ENCODE results near the gene PAPPA. TPM values are rescaled to one million over a fixed set of nuclear protein-coding genes. Genes with fewer than 3 reads are reported as not detected.

Gene PAPPA
- total and polyA plus RNA-seq, 9 donors, result 0.61 to 5.5 (median 2.6) TPM

GRCh38 chr9:116141864-116142561, 11.6 kb upstream of the PAPPA start:
- no peak overlapping the region for H3K27ac ChIP-seq
- TF ChIP-seq, protein P1, sequence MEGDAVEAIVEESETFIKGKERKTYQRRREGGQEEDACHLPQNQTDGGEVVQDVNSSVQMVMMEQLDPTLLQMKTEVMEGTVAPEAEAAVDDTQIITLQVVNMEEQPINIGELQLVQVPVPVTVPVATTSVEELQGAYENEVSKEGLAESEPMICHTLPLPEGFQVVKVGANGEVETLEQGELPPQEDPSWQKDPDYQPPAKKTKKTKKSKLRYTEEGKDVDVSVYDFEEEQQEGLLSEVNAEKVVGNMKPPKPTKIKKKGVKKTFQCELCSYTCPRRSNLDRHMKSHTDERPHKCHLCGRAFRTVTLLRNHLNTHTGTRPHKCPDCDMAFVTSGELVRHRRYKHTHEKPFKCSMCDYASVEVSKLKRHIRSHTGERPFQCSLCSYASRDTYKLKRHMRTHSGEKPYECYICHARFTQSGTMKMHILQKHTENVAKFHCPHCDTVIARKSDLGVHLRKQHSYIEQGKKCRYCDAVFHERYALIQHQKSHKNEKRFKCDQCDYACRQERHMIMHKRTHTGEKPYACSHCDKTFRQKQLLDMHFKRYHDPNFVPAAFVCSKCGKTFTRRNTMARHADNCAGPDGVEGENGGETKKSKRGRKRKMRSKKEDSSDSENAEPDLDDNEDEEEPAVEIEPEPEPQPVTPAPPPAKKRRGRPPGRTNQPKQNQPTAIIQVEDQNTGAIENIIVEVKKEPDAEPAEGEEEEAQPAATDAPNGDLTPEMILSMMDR (IDR thresholded peaks at IDR 0.05), result no peak
- TF ChIP-seq EP300 (IDR thresholded peaks at IDR 0.05), result no peak
- no peak for TF ChIP-seq POLR2A (IDR thresholded peaks at IDR 0.05)
- DNase-seq, result no peak
- no peak overlapping the region for H3K4me3 ChIP-seq
- H3K9me3 ChIP-seq, result no peaks in the 10 kb centered on the region
- no peaks in the 10 kb centered on the region for H3K36me3 ChIP-seq
- WGBS, 3 donors, result 81 to 89% (median 82%) methylated on average over 6 of the region's 6 CpGs
- no peaks in the 10 kb centered on the region for H3K27me3 ChIP-seq
- intact Hi-C loops (cut with DNase I), result no loop called here
- no peaks in the 10 kb centered on the region for H3K4me1 ChIP-seq (ENCODE audit: insufficient read depth)

GRCh38 chr9:116142706-116143492, 10.7 kb upstream of the PAPPA start:
- DNase-seq, result no peak
- Histone ChIP-seq H3K27me3 (no peaks in the 10 kb centered on the region), H3K9me3 (no peaks in the 10 kb centered on the region), H3K27ac (no peak overlapping the region), H3K4me3 (no peak overlapping the region), H3K36me3 (no peaks in the 10 kb centered on the region), H3K4me1 (ENCODE audit: insufficient read depth) (no peaks in the 10 kb centered on the region)
- intact Hi-C loops (cut with DNase I), result no loop called here
- 79 to 84% (median 81%) methylated on average over 5 of the region's 5 CpGs for WGBS, 3 donors
- no peak for TF ChIP-seq EP300 (IDR thresholded peaks at IDR 0.05)
- no peak for TF ChIP-seq POLR2A (IDR thresholded peaks at IDR 0.05)
- TF ChIP-seq, protein P1 (IDR thresholded peaks at IDR 0.05), result no peak

DNA sequence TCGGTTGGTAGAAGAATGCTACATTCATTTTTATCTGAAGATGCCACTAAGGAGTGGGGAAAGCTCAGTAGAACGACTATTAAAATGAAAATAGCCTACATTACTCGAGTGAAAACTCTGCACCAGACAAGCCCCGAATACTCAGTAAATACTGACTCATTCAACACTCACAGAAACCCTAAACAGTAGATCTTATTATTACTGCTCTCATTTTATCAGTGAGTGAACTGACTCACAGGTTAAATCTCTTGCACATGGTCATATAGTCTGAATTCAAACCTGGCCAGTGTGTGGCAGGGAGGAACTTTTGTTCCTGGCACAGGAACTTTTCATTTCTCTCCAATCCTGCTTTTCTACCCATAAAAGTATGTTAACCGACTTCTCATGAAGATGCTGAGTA, 9.6 kb upstream of the PAPPA start:
- no peak for DNase-seq
- no peak for TF ChIP-seq POLR2A (IDR thresholded peaks at IDR 0.05)
- TF ChIP-seq, protein P1 (IDR thresholded peaks at IDR 0.05), result no peak
- TF ChIP-seq EP300 (IDR thresholded peaks at IDR 0.05), result no peak
- Histone ChIP-seq H3K4me3 (no peak overlapping the region), H3K27ac (no peak overlapping the region), H3K36me3 (no peaks in the 10 kb centered on the region), H3K9me3 (no peaks in the 10 kb centered on the region), H3K27me3 (no peaks in the 10 kb centered on the region), H3K4me1 (ENCODE audit: insufficient read depth) (no peaks in the 10 kb centered on the region)
- intact Hi-C loops (cut with DNase I), result no loop called here
- 64 to 75% (median 65%) methylated on average over 5 of the region's 5 CpGs for WGBS, 3 donors

GRCh38 chr9:116144555-116144954, 9.0 kb upstream of the PAPPA start:
- intact Hi-C loops (cut with DNase I), result no loop called here
- no peaks in the 10 kb centered on the region for H3K9me3 ChIP-seq
- no peak for TF ChIP-seq POLR2A (IDR thresholded peaks at IDR 0.05)
- 88 to 96% (median 90%) methylated on average over 2 of the region's 2 CpGs for WGBS, 3 donors
- no peaks in the 10 kb centered on the region for H3K36me3 ChIP-seq
- H3K27ac ChIP-seq, result no peak overlapping the region
- no peak for DNase-seq
- H3K4me3 ChIP-seq, result no peak overlapping the region
- H3K4me1 ChIP-seq (ENCODE audit: insufficient read depth), result no peaks in the 10 kb centered on the region
- H3K27me3 ChIP-seq, result no peaks in the 10 kb centered on the region

- Histone ChIP-seq H3K27ac (no peak overlapping the region), H3K36me3 (no peaks in the 10 kb centered on the region), H3K4me1 (ENCODE audit: insufficient read depth) (no peaks in the 10 kb centered on the region), H3K4me3 (no peak overlapping the region), H3K27me3 (no peaks in the 10 kb centered on the region), H3K9me3 (no peaks in the 10 kb centered on the region)
- no peak for DNase-seq
- intact Hi-C loops (cut with DNase I), result loop anchor here in 1 of 4 donors (5.0 kb wide), 1 partner anchor 427 kb away; no protein-coding TSS in a partner anchor
- TF ChIP-seq POLR2A (IDR thresholded peaks at IDR 0.05) (no peak), EP300 (IDR thresholded peaks at IDR 0.05) (no peak)
- TF ChIP-seq, protein P1 (IDR thresholded peaks at IDR 0.05), result no peak
These were observed 8.6 kb upstream of the PAPPA start for GRCh38 chr9:116145036-116145435.
